Myocyte (in vitro differentiated cells): ENCODE measurements around the gene HOXD4. TPM values are rescaled to one million over a fixed set of nuclear protein-coding genes. Genes with fewer than 3 reads are reported as not detected.
A peak's percentile ranks its signal among the peaks of the same experiment; 100 is the strongest.

Experiments
- DNase-seq: peaks from one replicate; pipeline ENCODE4 v3.0.0-alpha.2; 2012; ENCODE audit warnings: low read depth
- microRNA counts: library from miRNA; unstranded; fragments of <30 nt; microRNA quantifications from one replicate; lab custom pipeline; 2016
- microRNA-seq: library from miRNA; unstranded; fragments of <30 nt; microRNA quantifications from one replicate; pipeline ENCODE4, GENCODE V29; 2016
- total RNA-seq: library from RNA; depleted of rRNA; stranded (reverse); fragments of >200 nt; gene quantifications from 2 replicates; pipeline ENCODE4 v1.2.3, GENCODE V29; 2014

The HOXD4 gene
- total RNA-seq, 1 donor from 2014 or later = not detected

- no peak for DNase-seq
These were observed 36.8 kb downstream of the HOXD4 start, which contains the start of gene HOXD1 for GRCh38 chr2:176187899-176188773. TSS of gene HOXD1 (plus strand) at chr2:176188668. CDS start at chr2:176188802, 134 bp downstream.

DNA sequence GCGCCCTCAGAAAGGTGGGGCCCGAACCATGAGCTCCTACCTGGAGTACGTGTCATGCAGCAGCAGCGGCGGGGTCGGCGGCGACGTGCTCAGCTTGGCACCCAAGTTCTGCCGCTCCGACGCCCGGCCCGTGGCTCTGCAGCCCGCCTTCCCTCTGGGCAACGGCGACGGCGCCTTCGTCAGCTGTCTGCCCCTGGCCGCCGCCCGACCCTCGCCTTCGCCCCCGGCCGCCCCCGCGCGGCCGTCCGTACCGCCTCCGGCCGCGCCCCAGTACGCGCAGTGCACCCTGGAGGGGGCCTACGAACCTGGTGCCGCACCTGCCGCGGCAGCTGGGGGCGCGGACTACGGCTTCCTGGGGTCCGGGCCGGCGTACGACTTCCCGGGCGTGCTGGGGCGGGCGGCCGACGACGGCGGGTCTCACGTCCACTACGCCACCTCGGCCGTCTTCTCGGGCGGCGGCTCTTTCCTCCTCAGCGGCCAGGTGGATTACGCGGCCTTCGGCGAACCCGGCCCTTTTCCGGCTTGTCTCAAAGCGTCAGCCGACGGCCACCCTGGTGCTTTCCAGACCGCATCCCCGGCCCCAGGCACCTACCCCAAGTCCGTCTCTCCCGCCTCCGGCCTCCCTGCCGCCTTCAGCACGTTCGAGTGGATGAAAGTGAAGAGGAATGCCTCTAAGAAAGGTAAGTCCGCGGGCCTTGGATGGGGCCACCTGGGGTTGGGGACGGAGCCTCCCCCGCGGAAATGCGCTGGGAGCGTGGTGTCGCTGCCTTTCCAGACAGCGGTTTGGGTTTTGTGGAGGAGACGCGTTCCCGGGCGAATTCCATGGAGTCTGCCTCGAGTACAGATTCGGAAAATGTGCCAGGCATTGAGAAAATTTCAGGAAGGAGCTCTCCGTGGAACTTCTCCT is 37.7 kb downstream of the HOXD4 start:
- DNase-seq = no peak

DNA sequence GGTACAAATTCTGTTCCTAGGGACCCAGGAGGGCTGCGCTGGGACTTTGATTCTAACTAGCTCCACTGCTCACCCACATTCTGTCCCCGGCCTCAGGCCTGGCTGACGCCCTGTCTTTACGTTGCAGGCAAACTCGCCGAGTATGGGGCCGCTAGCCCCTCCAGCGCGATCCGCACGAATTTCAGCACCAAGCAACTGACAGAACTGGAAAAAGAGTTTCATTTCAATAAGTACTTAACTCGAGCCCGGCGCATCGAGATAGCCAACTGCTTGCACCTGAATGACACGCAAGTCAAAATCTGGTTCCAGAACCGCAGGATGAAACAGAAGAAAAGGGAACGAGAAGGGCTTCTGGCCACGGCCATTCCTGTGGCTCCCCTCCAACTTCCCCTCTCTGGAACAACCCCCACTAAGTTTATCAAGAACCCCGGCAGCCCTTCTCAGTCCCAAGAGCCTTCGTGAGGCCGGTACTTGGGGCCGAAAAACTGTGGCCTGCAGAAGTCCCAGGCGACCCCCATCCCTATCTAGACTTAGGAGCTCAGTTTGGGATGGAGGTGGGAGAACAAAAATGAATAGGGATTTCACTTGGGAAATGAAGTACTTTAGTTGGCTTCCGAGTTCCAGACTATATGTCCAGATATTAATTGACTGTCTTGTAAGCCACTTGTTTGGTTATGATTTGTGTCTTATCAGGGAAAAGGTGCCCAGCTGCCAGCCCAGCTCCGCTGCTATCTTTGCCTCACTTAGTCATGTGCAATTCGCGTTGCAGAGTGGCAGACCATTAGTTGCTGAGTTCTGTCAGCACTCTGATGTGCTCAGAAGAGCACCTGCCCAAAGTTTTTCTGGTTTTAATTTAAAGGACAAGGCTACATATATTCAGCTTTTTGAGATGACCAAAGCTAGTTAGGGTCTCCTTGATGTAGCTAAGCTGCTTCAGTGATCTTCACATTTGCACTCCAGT is 38.6 kb downstream of the HOXD4 start:
- DNase-seq = no peak

- DNase-seq = no peak
These were observed 41.0 kb downstream of the HOXD4 start for GRCh38 chr2:176192351-176192750.

DNA sequence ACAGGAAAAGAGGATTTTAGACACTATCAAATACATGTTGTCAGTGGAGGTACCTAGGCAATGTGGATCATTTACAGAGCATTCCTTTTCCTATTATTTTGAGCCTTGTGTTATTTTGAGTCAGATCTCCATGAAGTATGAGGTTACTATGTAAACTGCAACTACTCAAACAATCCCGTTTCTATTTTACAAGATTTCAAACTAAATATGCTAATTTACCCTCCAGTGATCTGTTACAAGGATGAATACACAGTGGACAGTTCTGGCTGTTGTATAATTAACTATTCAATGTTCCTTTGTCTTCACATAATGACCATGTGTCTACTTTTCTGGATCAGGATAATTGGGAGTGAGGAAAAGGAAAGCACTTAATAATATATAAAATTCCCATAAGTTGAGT is 41.7 kb downstream of the HOXD4 start:
- DNase-seq = no peak

DNA sequence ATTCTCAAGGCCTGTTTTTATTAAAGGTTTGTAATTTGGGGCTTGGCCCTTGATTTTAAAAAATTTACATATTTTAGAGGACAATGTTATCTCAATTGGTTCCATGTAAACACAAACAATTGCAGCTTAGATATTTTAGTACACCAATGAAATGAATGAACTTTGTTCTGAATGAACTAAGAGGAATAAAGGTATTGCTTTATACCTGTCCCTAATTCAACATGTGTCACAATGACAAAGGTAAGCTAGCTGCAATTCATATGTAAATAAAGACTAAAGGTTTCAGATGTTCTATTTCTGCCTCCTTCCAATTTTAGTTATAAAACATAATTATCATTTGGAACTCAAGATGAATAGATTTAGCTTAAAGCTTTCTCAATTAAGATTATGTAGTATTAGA is 48.6 kb downstream of the HOXD4 start:
- no peak for DNase-seq

- DNase-seq = no peak
These were observed 49.6 kb downstream of the HOXD4 start for GRCh38 chr2:176200971-176201370.

- no peak for DNase-seq
These were observed 51.1 kb downstream of the HOXD4 start for GRCh38 chr2:176202491-176202890.

MicroRNAs within 50 kb of the gene (microRNA counts, 767-probe panel; counts per million panel counts)
- not detected for microRNA hsa-miR-10b-5p (lab: Ali Mortazavi, UCI)

Small RNA genes within 50 kb of the gene (microRNA-seq; reads per million reads assigned to microRNA genes)
- gene MIR10B = 206 reads per million, percentile 65 among the genes with 10 or more reads in this experiment

Other genes starting within 250 kb of the HOXD4 start
- gene LNPK, start 149.3 kb upstream of the HOXD4 start, total RNA-seq = 34.4 and 51.5 TPM in 2 replicates
- gene EVX2, start 67.6 kb upstream of the HOXD4 start, total RNA-seq = not detected in 2 replicates
- not detected in 2 replicates for gene HOXD13, start 58.8 kb upstream of the HOXD4 start, total RNA-seq
- not detected in 2 replicates for gene HOXD12, start 51.8 kb upstream of the HOXD4 start, total RNA-seq
- not detected in 2 replicates for gene HOXD11, start 44.3 kb upstream of the HOXD4 start, total RNA-seq
- not detected in 2 replicates for gene HOXD10, start 34.8 kb upstream of the HOXD4 start, total RNA-seq
- gene HOXD9, start 28.8 kb upstream of the HOXD4 start, total RNA-seq = 0.16 and 0.29 TPM in 2 replicates
- 0.88 and 2.2 TPM in 2 replicates for gene HOXD8, start 21.8 kb upstream of the HOXD4 start, total RNA-seq
- gene HOXD3, start 5.8 kb downstream of the HOXD4 start, total RNA-seq = not detected in 2 replicates
- not detected in 2 replicates for gene HOXD1, start 37.1 kb downstream of the HOXD4 start, total RNA-seq
- gene MTX2, start 117.9 kb downstream of the HOXD4 start, total RNA-seq = 50.1 and 52.2 TPM in 2 replicates